GM12878 (cell line): ENCODE measurements around the gene SYT8. TPM values are rescaled to one million over a fixed set of nuclear protein-coding genes. Genes with fewer than 3 reads are reported as not detected.

Experiments
- ATAC-seq: fragments of 200-7000 bp; cut with Tn5 transposase; 3 replicates; pipeline ENCODE4 v1.9.1; 2020; ENCODE audit warnings: mild to moderate bottlenecking, moderate library complexity
- BruUV-seq: library from RNA; stranded (reverse); fragments of 400-500 nt; replicated peaks from 2 replicates; lab custom pipeline; 2021; lab: Mats Ljungman, UMichigan
- CTCF ChIA-PET: fragments of 300-600 bp; sonication (Branson Sonifier 250); formaldehyde crosslinking; extraction: SDS; loops from one replicate; lab custom pipeline; 2021; ENCODE audit warnings: inconsistent platforms; lab: Yijun Ruan, JAX
- POLR2A ChIA-PET: fragments of 350-600 bp; formaldehyde crosslinking; extraction: SDS; loops from one replicate; lab custom pipeline; 2021; ENCODE audit warnings: inconsistent platforms; lab: Charles Lee
- RAD21 ChIA-PET: fragments of 300-600 bp; sonication (Branson Sonifier 250); formaldehyde crosslinking; loops from one replicate; lab custom pipeline; 2023; ENCODE audit warnings: antibody characterized with exemption; ENCODE audit not compliant: unreplicated experiment; lab: Charles Lee
- SMC1A ChIA-PET: fragments of 300-600 bp; sonication (Branson Sonifier 250); formaldehyde crosslinking; loops from one replicate; lab custom pipeline; 2023; ENCODE audit not compliant: unreplicated experiment, uncharacterized antibody; lab: Charles Lee
- DNase-seq: peaks from one replicate; pipeline ENCODE4 v3.0.0-alpha.2; 2011; ENCODE audit warnings: low read depth, low spot score
- FAIRE-seq: peaks from 3 replicates; lab custom pipeline; 2011; peaks lifted over from hg19 to GRCh38; lab: Jason Lieb, UNC
- H2AFZ ChIP-seq: 2 replicates; pipeline ENCODE4 v1.6.0; 2011; ENCODE audit warnings: low read depth, low read length, control low read depth; ENCODE audit not compliant: control insufficient read depth
- H3K27ac ChIP-seq: 2 replicates; pipeline ENCODE4 v1.5.1; 2011; ENCODE audit warnings: control low read depth; ENCODE audit not compliant: control insufficient read depth, insufficient read depth
- H3K27me3 ChIP-seq, 2 experiments: replicated peaks in 1 of 2; 2 replicates each; pipeline versions ENCODE4 v1.6.0 to v1.6.1; 2011; ENCODE audit warnings: low read length in 1 of 2; ENCODE audit not compliant: control insufficient read depth in 2 of 2, insufficient read depth in 2 of 2
- H3K36me3 ChIP-seq, 2 experiments: 2 replicates each; pipeline ENCODE4 v1.5.1; 2011; ENCODE audit warnings: low read length in 1 of 2; ENCODE audit not compliant: control insufficient read depth in 2 of 2, insufficient read depth in 2 of 2
- H3K4me1 ChIP-seq: 2 replicates; pipeline ENCODE4 v1.6.1; 2011; ENCODE audit warnings: mild to moderate bottlenecking, low read length, moderate library complexity, mixed read lengths; ENCODE audit not compliant: control insufficient read depth, insufficient read depth
- H3K4me2 ChIP-seq: 2 replicates; pipeline ENCODE4 v1.6.0; 2011; ENCODE audit warnings: control low read depth; ENCODE audit not compliant: control insufficient read depth, insufficient read depth
- H3K4me3 ChIP-seq: fragments of 200-600 bp; sonication (generic); 2 replicates; pipeline ENCODE4 v1.5.1; 2016
- H3K79me2 ChIP-seq: 2 replicates; pipeline ENCODE4 v1.6.0; 2011; ENCODE audit warnings: low read length; ENCODE audit not compliant: control insufficient read depth, insufficient read depth
- H3K9ac ChIP-seq: 2 replicates; pipeline ENCODE4 v1.8.0; 2011; ENCODE audit warnings: low read length, control low read depth, mixed read lengths; ENCODE audit not compliant: control insufficient read depth, insufficient read depth
- H3K9me3 ChIP-seq: replicated peaks from 3 replicates; pipeline ENCODE4 v1.5.1; 2011; ENCODE audit warnings: mild to moderate bottlenecking, low read length; ENCODE audit not compliant: control insufficient read depth, insufficient read depth
- H4K20me1 ChIP-seq: 2 replicates; pipeline ENCODE4 v1.6.0; 2011; ENCODE audit not compliant: control insufficient read depth, insufficient read depth
- CBFB ChIP-seq: IDR thresholded peaks from 2 replicates; pipeline ENCODE4 v1.6.1; 2016; ENCODE audit warnings: antibody characterized with exemption, low read depth
- CHD1 ChIP-seq: IDR thresholded peaks from 2 replicates; pipeline ENCODE4 v1.6.1; 2012; ENCODE audit warnings: low read depth, low read length, improper control_type of control experiment
- FOS ChIP-seq: IDR thresholded peaks from 3 replicates; pipeline ENCODE4 v1.6.1; 2011; ENCODE audit warnings: borderline replicate concordance; ENCODE audit not compliant: insufficient read length; ENCODE audit errors: extremely low read depth
- GABPA ChIP-seq: IDR thresholded peaks from 2 replicates; pipeline ENCODE4 v1.6.1; 2014; ENCODE audit warnings: antibody characterized with exemption, low read depth, mild to moderate bottlenecking, inconsistent platforms
- IRF4 ChIP-seq: IDR thresholded peaks from 2 replicates; pipeline ENCODE4 v1.6.1; 2011; ENCODE audit warnings: low read depth, low read length
- MEF2B ChIP-seq: fragments of 450-650 bp; IDR thresholded peaks from 2 replicates; pipeline ENCODE4 v1.6.1; 2018; ENCODE audit warnings: mild to moderate bottlenecking, moderate library complexity; ENCODE audit not compliant: partially characterized antibody, poor library complexity, severe bottlenecking
- MYB ChIP-seq: fragments of 150-350 bp; IDR thresholded peaks from 2 replicates; pipeline ENCODE4 v1.6.1; 2014; ENCODE audit warnings: mild to moderate bottlenecking, low read depth, low read length, borderline replicate concordance
- NFIC ChIP-seq: IDR thresholded peaks from 2 replicates; pipeline ENCODE4 v1.6.1; 2012; ENCODE audit warnings: low read depth, mild to moderate bottlenecking, inconsistent platforms, low read length, moderate library complexity
- SP1 ChIP-seq: IDR thresholded peaks from one replicate; pipeline ENCODE4 v1.6.1; 2011; ENCODE audit warnings: low read depth, low read length
- USF1 ChIP-seq: IDR thresholded peaks from 2 replicates; pipeline ENCODE4 v1.6.1; 2011; ENCODE audit warnings: borderline replicate concordance, low read depth, mild to moderate bottlenecking, moderate library complexity, mixed read lengths, low read length; ENCODE audit not compliant: insufficient read depth; ENCODE audit errors: extremely low read length
- ZBTB33 ChIP-seq: fragments of 450-650 bp; IDR thresholded peaks from 2 replicates; pipeline ENCODE4 v1.6.1; 2017; ENCODE audit warnings: mild to moderate bottlenecking
- ZSCAN29 ChIP-seq: fragments of 450-650 bp; IDR thresholded peaks from 2 replicates; pipeline ENCODE4 v1.6.1; 2017; ENCODE audit warnings: mild to moderate bottlenecking, moderate library complexity
- WGBS: methylation state at CpG from one replicate; pipeline ENCODE4 v1.1.6; 2016; ENCODE audit warnings: low lambda C conversion rate; ENCODE audit not compliant: insufficient replicate concordance, insufficient coverage; ENCODE audit errors: missing lambda C conversion rate; 5-methylcytosine and 5-hydroxymethylcytosine counted together
- in situ Hi-C: fragments of 300-500 bp; cut with MboI; formaldehyde crosslinking; loops from 9 replicates; pipeline ENCODE4 v1.14.3; 2018; ENCODE audit warnings: mixed read lengths
- intact Hi-C: fragments of 100-400 bp; cut with micrococcal nuclease; formaldehyde crosslinking; loops from one replicate; pipeline ENCODE4 v1.14.2; 2022; ENCODE audit not compliant: unreplicated experiment
- polyA plus RNA-seq, 11 experiments: library from polyadenylated mRNA; depleted of rRNA in 4 of 11; unstranded in 6 of 11; stranded (reverse) in 5 of 11; fragments of >200 nt; fragmentation: Nextera tagmentation in 4 of 11; fragmentation: Illumina TruSeq in 1 of 11; extraction: Ambion mirVana in 4 of 11; extraction: Trizol in 1 of 11; gene quantifications; 1 replicate in 1 of 11; 2 replicates in 10 of 11; pipeline versions ENCODE4 v1.2.1 to v1.2.3, GENCODE V29; 2011 to 2016; ENCODE audit warnings: inconsistent platforms in 2 of 11, missing spikeins in 2 of 11, low read depth in 1 of 11
- total RNA-seq, 4 experiments: library from RNA; depleted of rRNA in 3 of 4; stranded (reverse); fragments of >200 nt in 3 of 4; fragmentation: Illumina TruSeq in 1 of 4; extraction: Trizol in 1 of 4; gene quantifications; 2 replicates each; pipeline versions ENCODE4 v1.2.1 to v1.2.3, GENCODE V29; 2013 to 2021

SYT8 gene
- total and polyA plus RNA-seq, 10 of the 15 experiments (the other 5 are each of a cell fraction or from before 2014, with no cell fraction given), result 0.44 TPM; not detected in 9

- no peaks in the 10 kb centered on the region; the same call in 1 of the 2 replicates for H3K4me1 ChIP-seq
- H3K27ac ChIP-seq, result no peak overlapping the region
- FAIRE-seq, result no peak
- H4K20me1 ChIP-seq, result 0 out of 2 replicates have a peak, but pooled peaks cover 3% of the 10 kb centered on the region
- ATAC-seq, result no peak
- no peak overlapping the region for H3K9ac ChIP-seq
- intact Hi-C loops (no loop called here), in situ Hi-C loops (no loop called here)
- H3K79me2 ChIP-seq, result no peaks in the 10 kb centered on the region; the same call in none of the 2 replicates
- ChIA-PET CTCF (interaction anchor here (0.5 to 1.0 kb wide), 2 partner anchors 26 to 39 kb away, joined by 3 to 4 read pairs; partner anchors contain the start of gene LSP1), POLR2A (no interaction called here), SMC1A (no interaction called here), RAD21 (no interaction called here)
- 90% methylated on average over 24 of the region's 30 CpGs for WGBS
- H3K36me3 ChIP-seq, result peaks cover 4 to 23% of the 10 kb centered on the region in 2 experiments; a peak in 3 of 4 replicates
- no peaks in the 10 kb centered on the region for H3K9me3 ChIP-seq
- no peak overlapping the region for H3K4me2 ChIP-seq
- no TSS peak for BruUV-seq
- no peak for TF ChIP-seq MEF2B
- TF ChIP-seq CHD1, result no peak
- DNase-seq, result no peak
- no peaks in the 10 kb centered on the region for H3K27me3 ChIP-seq
- H2AFZ ChIP-seq, result no peak overlapping the region
- no peak overlapping the region for H3K4me3 ChIP-seq
Measured at GRCh38 chr11:1878137-1879031, 43.6 kb downstream of the SYT8 start.

- Histone ChIP-seq H3K27me3 (no peaks in the 10 kb centered on the region), H3K79me2 (no peaks in the 10 kb centered on the region; the same call in none of the 2 replicates), H3K36me3 (peaks cover 9 to 34% of the 10 kb centered on the region in 2 experiments; a peak in 3 of 4 replicates), H3K9me3 (no peaks in the 10 kb centered on the region), H3K27ac (no peak overlapping the region), H3K9ac (no peak overlapping the region), H3K4me1 (no peaks in the 10 kb centered on the region; the same call in 1 of the 2 replicates), H3K4me3 (no peak overlapping the region), H3K4me2 (no peak overlapping the region), H4K20me1 (peaks cover 5% of the 10 kb centered on the region; the same call in 1 of the 2 replicates), H2AFZ (no peak overlapping the region)
- 75% methylated on average over 13 of the region's 13 CpGs for WGBS
- in situ Hi-C loops (no loop called here), intact Hi-C loops (no loop called here)
- FAIRE-seq (no peak), DNase-seq (no peak), ATAC-seq (no peak)
- BruUV-seq, result no TSS peak
- ChIA-PET RAD21 (no interaction called here), CTCF (interaction anchor here (0.5 to 1.0 kb wide), 2 partner anchors 27 to 38 kb away, joined by 3 to 4 read pairs; partner anchors contain the start of gene LSP1), POLR2A (no interaction called here), SMC1A (no interaction called here)
- no peak for TF ChIP-seq NFIC
- no peak for TF ChIP-seq ZSCAN29
- TF ChIP-seq CBFB, result no peak
- no peak for TF ChIP-seq IRF4
- no peak for TF ChIP-seq MYB
- no peak for TF ChIP-seq GABPA
- no peak for TF ChIP-seq USF1
- TF ChIP-seq ZBTB33, result no peak
- TF ChIP-seq SP1, result no peak
- no peak for TF ChIP-seq FOS
Measured at GRCh38 chr11:1879342-1879940, 44.7 kb downstream of the SYT8 start.
